HepG2 (cell line): Measurements from ENCODE around the gene LGALS3. TPM values are rescaled to one million over a fixed set of nuclear protein-coding genes. Genes with fewer than 3 reads are reported as not detected.

Source experiments
- ADNP ChIP-seq: sonication (generic); formaldehyde crosslinking; IDR thresholded peaks from 2 replicates; pipeline ENCODE4 v1.4.0; 2020; ENCODE audit warnings: missing genetic modification reagents
- AKAP8 ChIP-seq: sonication (generic); formaldehyde crosslinking; IDR thresholded peaks from 2 replicates; pipeline ENCODE4 v1.5.1; 2020; ENCODE audit warnings: mild to moderate bottlenecking, missing genetic modification reagents
- CAMTA2 ChIP-seq: sonication (generic); formaldehyde crosslinking; IDR thresholded peaks from 2 replicates; pipeline ENCODE4 v1.4.0; 2020; ENCODE audit warnings: mild to moderate bottlenecking, missing genetic modification reagents, borderline replicate concordance
- PRMT3 ChIP-seq: sonication (generic); formaldehyde crosslinking; IDR thresholded peaks from 2 replicates; pipeline ENCODE4 v1.8.1; 2022; ENCODE audit warnings: low read depth, mild to moderate bottlenecking, moderate library complexity, missing genetic modification reagents, borderline replicate concordance
- SP2 ChIP-seq: sonication (generic); formaldehyde crosslinking; IDR thresholded peaks from 2 replicates; pipeline ENCODE4 v1.5.1; 2020; ENCODE audit warnings: mild to moderate bottlenecking, missing genetic modification reagents
- THAP11 ChIP-seq: IDR thresholded peaks from 2 replicates; pipeline ENCODE4 v1.6.1; 2016; ENCODE audit warnings: missing biosample characterization, missing genetic modification reagents
- ZNF160 ChIP-seq: sonication (generic); formaldehyde crosslinking; IDR thresholded peaks from 2 replicates; pipeline ENCODE4 v1.8.0; 2022; ENCODE audit warnings: mild to moderate bottlenecking, inconsistent platforms, missing genetic modification reagents
- polyA plus RNA-seq, 8 experiments: library from polyadenylated mRNA; depleted of rRNA in 3 of 8; stranded (reverse) in 7 of 8; unstranded in 1 of 8; fragments of >200 nt; fragmentation: Illumina TruSeq in 4 of 8; extraction: Trizol in 4 of 8; gene quantifications; 2 replicates each; pipeline versions ENCODE4 v1.2.1 to v1.2.3, GENCODE V29; 2011 to 2016; ENCODE audit warnings: low read depth in 4 of 8, missing spikeins in 1 of 8, mixed read lengths in 1 of 8; ENCODE audit not compliant: insufficient read depth in 1 of 8
- total RNA-seq, 5 experiments: library from RNA; depleted of rRNA; stranded (reverse); fragments of >200 nt; fragmentation: Illumina TruSeq; extraction: Trizol; gene quantifications; 2 replicates each; pipeline ENCODE4 v1.2.3, GENCODE V29; 2016; ENCODE audit warnings: low read depth in 1 of 5
- TF ChIP-seq, protein P1 (sequence below), 2 experiments: sonication (generic) in 1 of 2; formaldehyde crosslinking in 1 of 2; IDR thresholded peaks; 2 replicates each; pipeline versions ENCODE4 v1.4.0 to v1.6.1; 2016 to 2020; ENCODE audit warnings: borderline replicate concordance in 1 of 2, low read depth in 1 of 2, mild to moderate bottlenecking in 1 of 2, missing genetic modification reagents in 1 of 2
- TF ChIP-seq, protein P2 (sequence below): sonication (generic); formaldehyde crosslinking; IDR thresholded peaks from 2 replicates; pipeline ENCODE4 v1.5.1; 2020; ENCODE audit warnings: mild to moderate bottlenecking, moderate library complexity, missing genetic modification reagents
- TF ChIP-seq, protein P3 (sequence below), 2 experiments: fragments of 450-650 bp in 1 of 2; sonication (generic) in 1 of 2; formaldehyde crosslinking in 1 of 2; IDR thresholded peaks; 2 replicates each; pipeline versions ENCODE4 v1.6.1 to v1.8.0; 2016 to 2022; ENCODE audit warnings: antibody characterized with exemption in 1 of 2, mild to moderate bottlenecking in 1 of 2, missing genetic modification reagents in 1 of 2
- TF ChIP-seq, protein P4 (sequence below): IDR thresholded peaks from 2 replicates; pipeline ENCODE4 v1.6.1; 2016

The LGALS3 gene
- total and polyA plus RNA-seq, 2 of the 13 experiments (the other 11 are each of a cell fraction or from before 2014, with no cell fraction given), result 5.0 to 97.4 TPM

DNA sequence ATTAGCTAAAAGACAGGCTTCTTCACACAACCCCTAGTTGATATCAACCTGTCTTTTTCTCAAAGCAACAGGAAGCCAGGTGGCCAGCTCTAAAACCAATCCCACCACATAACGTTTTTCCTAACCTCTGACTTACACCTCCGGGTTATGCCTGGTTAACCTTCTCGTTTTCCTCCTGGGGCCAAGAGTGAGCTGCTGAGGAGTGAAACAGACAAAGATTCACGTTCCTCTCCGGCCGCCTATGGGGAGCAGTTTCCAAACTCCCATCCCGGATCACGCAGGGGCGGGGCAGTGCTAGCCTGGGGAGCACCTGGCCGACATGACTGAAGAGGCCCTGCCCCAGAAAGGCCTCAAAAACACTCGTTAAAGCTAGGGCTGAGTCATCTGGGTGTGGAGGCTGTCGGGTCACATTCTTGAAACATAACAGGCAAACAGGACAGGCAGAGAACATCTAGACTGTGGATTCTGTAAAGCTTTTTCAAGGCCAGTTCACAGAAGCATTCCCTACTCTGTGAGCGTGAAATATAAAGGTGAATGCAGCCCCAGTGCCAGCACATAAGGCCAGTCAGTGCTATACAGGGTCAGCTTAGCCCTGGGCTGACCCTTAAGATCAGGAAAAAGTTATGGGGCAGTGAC, 25.9 kb upstream of the LGALS3 start (continued):
- TF ChIP-seq, protein P1, sequence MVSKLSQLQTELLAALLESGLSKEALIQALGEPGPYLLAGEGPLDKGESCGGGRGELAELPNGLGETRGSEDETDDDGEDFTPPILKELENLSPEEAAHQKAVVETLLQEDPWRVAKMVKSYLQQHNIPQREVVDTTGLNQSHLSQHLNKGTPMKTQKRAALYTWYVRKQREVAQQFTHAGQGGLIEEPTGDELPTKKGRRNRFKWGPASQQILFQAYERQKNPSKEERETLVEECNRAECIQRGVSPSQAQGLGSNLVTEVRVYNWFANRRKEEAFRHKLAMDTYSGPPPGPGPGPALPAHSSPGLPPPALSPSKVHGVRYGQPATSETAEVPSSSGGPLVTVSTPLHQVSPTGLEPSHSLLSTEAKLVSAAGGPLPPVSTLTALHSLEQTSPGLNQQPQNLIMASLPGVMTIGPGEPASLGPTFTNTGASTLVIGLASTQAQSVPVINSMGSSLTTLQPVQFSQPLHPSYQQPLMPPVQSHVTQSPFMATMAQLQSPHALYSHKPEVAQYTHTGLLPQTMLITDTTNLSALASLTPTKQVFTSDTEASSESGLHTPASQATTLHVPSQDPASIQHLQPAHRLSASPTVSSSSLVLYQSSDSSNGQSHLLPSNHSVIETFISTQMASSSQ (IDR thresholded peaks at IDR 0.05; ENCODE audit: low read depth), result no peak; the same call in 1 of the 2 replicates
- TF ChIP-seq, protein P1 (CRISPR knock-in tag; IDR thresholded peaks at IDR 0.05; ENCODE audit: borderline replicate concordance), result peak; percentile 35; the same call in 1 of the 2 replicates
- TF ChIP-seq, protein P2, sequence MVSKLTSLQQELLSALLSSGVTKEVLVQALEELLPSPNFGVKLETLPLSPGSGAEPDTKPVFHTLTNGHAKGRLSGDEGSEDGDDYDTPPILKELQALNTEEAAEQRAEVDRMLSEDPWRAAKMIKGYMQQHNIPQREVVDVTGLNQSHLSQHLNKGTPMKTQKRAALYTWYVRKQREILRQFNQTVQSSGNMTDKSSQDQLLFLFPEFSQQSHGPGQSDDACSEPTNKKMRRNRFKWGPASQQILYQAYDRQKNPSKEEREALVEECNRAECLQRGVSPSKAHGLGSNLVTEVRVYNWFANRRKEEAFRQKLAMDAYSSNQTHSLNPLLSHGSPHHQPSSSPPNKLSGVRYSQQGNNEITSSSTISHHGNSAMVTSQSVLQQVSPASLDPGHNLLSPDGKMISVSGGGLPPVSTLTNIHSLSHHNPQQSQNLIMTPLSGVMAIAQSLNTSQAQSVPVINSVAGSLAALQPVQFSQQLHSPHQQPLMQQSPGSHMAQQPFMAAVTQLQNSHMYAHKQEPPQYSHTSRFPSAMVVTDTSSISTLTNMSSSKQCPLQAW, result peak; percentile 81; the same call in 1 of the 2 replicates
- TF ChIP-seq, protein P3, sequence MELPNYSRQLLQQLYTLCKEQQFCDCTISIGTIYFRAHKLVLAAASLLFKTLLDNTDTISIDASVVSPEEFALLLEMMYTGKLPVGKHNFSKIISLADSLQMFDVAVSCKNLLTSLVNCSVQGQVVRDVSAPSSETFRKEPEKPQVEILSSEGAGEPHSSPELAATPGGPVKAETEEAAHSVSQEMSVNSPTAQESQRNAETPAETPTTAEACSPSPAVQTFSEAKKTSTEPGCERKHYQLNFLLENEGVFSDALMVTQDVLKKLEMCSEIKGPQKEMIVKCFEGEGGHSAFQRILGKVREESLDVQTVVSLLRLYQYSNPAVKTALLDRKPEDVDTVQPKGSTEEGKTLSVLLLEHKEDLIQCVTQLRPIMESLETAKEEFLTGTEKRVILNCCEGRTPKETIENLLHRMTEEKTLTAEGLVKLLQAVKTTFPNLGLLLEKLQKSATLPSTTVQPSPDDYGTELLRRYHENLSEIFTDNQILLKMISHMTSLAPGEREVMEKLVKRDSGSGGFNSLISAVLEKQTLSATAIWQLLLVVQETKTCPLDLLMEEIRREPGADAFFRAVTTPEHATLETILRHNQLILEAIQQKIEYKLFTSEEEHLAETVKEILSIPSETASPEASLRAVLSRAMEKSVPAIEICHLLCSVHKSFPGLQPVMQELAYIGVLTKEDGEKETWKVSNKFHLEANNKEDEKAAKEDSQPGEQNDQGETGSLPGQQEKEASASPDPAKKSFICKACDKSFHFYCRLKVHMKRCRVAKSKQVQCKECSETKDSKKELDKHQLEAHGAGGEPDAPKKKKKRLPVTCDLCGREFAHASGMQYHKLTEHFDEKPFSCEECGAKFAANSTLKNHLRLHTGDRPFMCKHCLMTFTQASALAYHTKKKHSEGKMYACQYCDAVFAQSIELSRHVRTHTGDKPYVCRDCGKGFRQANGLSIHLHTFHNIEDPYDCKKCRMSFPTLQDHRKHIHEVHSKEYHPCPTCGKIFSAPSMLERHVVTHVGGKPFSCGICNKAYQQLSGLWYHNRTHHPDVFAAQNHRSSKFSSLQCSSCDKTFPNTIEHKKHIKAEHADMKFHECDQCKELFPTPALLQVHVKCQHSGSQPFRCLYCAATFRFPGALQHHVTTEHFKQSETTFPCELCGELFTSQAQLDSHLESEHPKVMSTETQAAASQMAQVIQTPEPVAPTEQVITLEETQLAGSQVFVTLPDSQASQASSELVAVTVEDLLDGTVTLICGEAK (IDR thresholded peaks at IDR 0.05), result no peak
- TF ChIP-seq, protein P3 (CRISPR knock-in tag; IDR thresholded peaks at IDR 0.05), result peak; percentile 67
- no peak for TF ChIP-seq ADNP (CRISPR knock-in tag)
- no peak for TF ChIP-seq CAMTA2 (CRISPR knock-in tag)
- TF ChIP-seq AKAP8 (CRISPR knock-in tag), result no peak
- peak; percentile 45 for TF ChIP-seq THAP11 (CRISPR knock-in tag)
- TF ChIP-seq PRMT3, result no peak
- TF ChIP-seq, protein P4, sequence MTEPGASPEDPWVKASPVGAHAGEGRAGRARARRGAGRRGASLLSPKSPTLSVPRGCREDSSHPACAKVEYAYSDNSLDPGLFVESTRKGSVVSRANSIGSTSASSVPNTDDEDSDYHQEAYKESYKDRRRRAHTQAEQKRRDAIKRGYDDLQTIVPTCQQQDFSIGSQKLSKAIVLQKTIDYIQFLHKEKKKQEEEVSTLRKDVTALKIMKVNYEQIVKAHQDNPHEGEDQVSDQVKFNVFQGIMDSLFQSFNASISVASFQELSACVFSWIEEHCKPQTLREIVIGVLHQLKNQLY (CRISPR knock-in tag), result peak; percentile 82
- TF ChIP-seq SP2 (CRISPR knock-in tag), result no peak
- no peak for TF ChIP-seq ZNF160 (CRISPR knock-in tag)
